HFFc6 (cell line): ENCODE results near the gene HARS2. TPM values are rescaled to one million over a fixed set of nuclear protein-coding genes. Genes with fewer than 3 reads are reported as not detected.

ENCODE experiments used
- DNase-seq: peaks from one replicate; pipeline ENCODE4 v3.0.0-alpha.2; 2018
- H3K27ac Mint-ChIP-seq: 2 replicates; pipeline ENCODE4 v1.8.0; 2020; ENCODE audit warnings: mild to moderate bottlenecking, mixed read lengths
- H3K27me3 Mint-ChIP-seq: 2 replicates; pipeline ENCODE4 v1.8.0; 2021; ENCODE audit warnings: mild to moderate bottlenecking, moderate library complexity, mixed read lengths; ENCODE audit not compliant: insufficient read depth
- H3K36me3 Mint-ChIP-seq: 2 replicates; pipeline ENCODE4 v1.8.0; 2021; ENCODE audit warnings: low read depth, mixed read lengths
- H3K4me1 Mint-ChIP-seq: 2 replicates; pipeline ENCODE4 v1.8.0; 2020; ENCODE audit warnings: low read depth, mixed read lengths
- H3K4me3 Mint-ChIP-seq: 2 replicates; pipeline ENCODE4 v1.8.0; 2020; ENCODE audit warnings: mild to moderate bottlenecking, moderate library complexity, mixed read lengths
- H3K9me3 Mint-ChIP-seq: 2 replicates; pipeline ENCODE4 v1.8.0; 2020; ENCODE audit warnings: mild to moderate bottlenecking, mixed read lengths
- CTCF ChIP-seq: fragments of 200-600 bp; sonication (generic); IDR thresholded peaks from 2 replicates; pipeline ENCODE4 v1.5.0; 2021; ENCODE audit warnings: antibody characterized with exemption, mild to moderate bottlenecking
- total RNA-seq, 6 experiments: library from RNA; stranded (reverse); fragmentation: NEBNext Ultra II Directional; extraction: Animal tissue kit (Norgen Biotek cat#: 25700); gene quantifications; 2 replicates in 1 of 6; 3 replicates in 5 of 6; pipeline ENCODE4 v1.2.3, GENCODE V29; 2021

HARS2 gene
- total RNA-seq, 6 experiments from 2014 or later: 22.1 to 23.5 (median 22.9) TPM

GRCh38 chr5:140672455-140673186 lies 18.6 kb upstream of the HARS2 start:
- peaks cover 5% of the 10 kb centered on the region for H3K4me1 Mint-ChIP-seq
- H3K4me3 Mint-ChIP-seq: no peak overlapping the region
- peaks cover 17% of the 10 kb centered on the region; the same call in 1 of the 2 replicates for H3K36me3 Mint-ChIP-seq

GRCh38 chr5:140673187-140673976 lies 17.9 kb upstream of the HARS2 start, which contains the start of gene DND1:
Gene DND1, minus strand, starts transcription at chr5:140673576. Its CDS starts 34 bp downstream, at chr5:140673542.
- peaks cover 10% of the 10 kb centered on the region; the same call in 1 of the 2 replicates for H3K36me3 Mint-ChIP-seq
- H3K9me3 Mint-ChIP-seq: no peaks in the 10 kb centered on the region
- H3K4me3 Mint-ChIP-seq: no peak within 1 kb of the TSS
- H3K27me3 Mint-ChIP-seq: no peaks in the 10 kb centered on the region; the same call in 1 of the 2 replicates
- H3K27ac Mint-ChIP-seq: peak within 1 kb of the TSS; percentile 22; the same call in 1 of the 2 replicates
- no peaks in the 10 kb centered on the region for H3K4me1 Mint-ChIP-seq
- no peak for DNase-seq
- no peak for TF ChIP-seq CTCF

More at GRCh38 chr5:140672455-140673186, 18.6 kb upstream of the HARS2 start:
- H3K27ac Mint-ChIP-seq: no peak overlapping the region
- no peaks in the 10 kb centered on the region for H3K9me3 Mint-ChIP-seq
- no peak for DNase-seq
- no peaks in the 10 kb centered on the region; the same call in 1 of the 2 replicates for H3K27me3 Mint-ChIP-seq
- TF ChIP-seq CTCF: no peak

GRCh38 chr5:140674211-140674610 lies 17.0 kb upstream of the HARS2 start:
- no peak for TF ChIP-seq CTCF
- no peak for DNase-seq

GRCh38 chr5:140674629-140675028 lies 16.6 kb upstream of the HARS2 start:
- Mint-ChIP-seq H3K36me3 (peaks cover 5% of the 10 kb centered on the region; the same call in 1 of the 2 replicates), H3K4me3 (no peak overlapping the region), H3K9me3 (no peaks in the 10 kb centered on the region), H3K27ac (no peak overlapping the region), H3K27me3 (no peaks in the 10 kb centered on the region; the same call in 1 of the 2 replicates), H3K4me1 (no peaks in the 10 kb centered on the region)
- DNase-seq: no peak
- no peak for TF ChIP-seq CTCF

More at GRCh38 chr5:140674211-140674610, 17.0 kb upstream of the HARS2 start:
- no peaks in the 10 kb centered on the region; the same call in 1 of the 2 replicates for H3K27me3 Mint-ChIP-seq
- H3K4me3 Mint-ChIP-seq: no peak overlapping the region
- H3K36me3 Mint-ChIP-seq: peaks cover 9% of the 10 kb centered on the region; the same call in 1 of the 2 replicates
- no peaks in the 10 kb centered on the region for H3K4me1 Mint-ChIP-seq
- no peaks in the 10 kb centered on the region for H3K9me3 Mint-ChIP-seq
- peak overlapping the region; percentile 22; the same call in 1 of the 2 replicates for H3K27ac Mint-ChIP-seq

GRCh38 chr5:140677947-140678346 lies 13.3 kb upstream of the HARS2 start:
- no peaks in the 10 kb centered on the region for H3K9me3 Mint-ChIP-seq
- no peak overlapping the region for H3K27ac Mint-ChIP-seq
- H3K4me1 Mint-ChIP-seq: no peaks in the 10 kb centered on the region
- DNase-seq: no peak
- H3K27me3 Mint-ChIP-seq: no peaks in the 10 kb centered on the region; the same call in 1 of the 2 replicates
- H3K4me3 Mint-ChIP-seq: no peak overlapping the region
- peaks cover 5% of the 10 kb centered on the region; the same call in 1 of the 2 replicates for H3K36me3 Mint-ChIP-seq
- no peak for TF ChIP-seq CTCF
